ENCODE results near the gene E2F4. TPM values are rescaled to one million over a fixed set of nuclear protein-coding genes. Genes with fewer than 3 reads are reported as not detected.

The E2F4 gene
- total and polyA plus RNA-seq, 2 experiments from 2014 or later = 67.0 to 135 TPM

DNA sequence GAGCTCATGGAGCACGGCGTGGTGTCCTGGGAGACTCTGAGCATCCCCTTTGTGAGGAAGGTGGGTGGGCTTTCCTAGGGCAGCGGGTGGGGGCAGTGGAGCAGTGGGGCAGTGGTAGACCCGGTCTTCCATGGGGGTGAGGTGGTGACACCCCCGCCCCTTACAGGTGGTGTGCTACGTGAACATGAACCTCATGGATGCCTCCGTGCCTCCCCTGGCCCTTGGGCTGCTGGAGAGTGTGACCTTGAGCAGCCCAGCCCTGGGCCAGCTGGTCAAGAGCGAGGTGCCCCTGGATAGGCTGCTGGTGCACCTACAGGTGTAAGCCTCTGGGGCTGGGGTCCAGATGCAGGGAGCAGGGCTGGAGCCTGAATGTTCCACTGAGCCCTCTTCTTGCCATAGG is 8.5 kb downstream of the E2F4 start:
- no peaks in the 10 kb centered on the region for H3K79me2 ChIP-seq (replicated peaks; ENCODE audit: insufficient read depth)
- H3K27ac Mint-ChIP-seq = no peak overlapping the region
- peak overlapping the region; percentile 86; the same call in 2 of the 3 replicates for H3K4me3 Mint-ChIP-seq
- H3K36me3 ChIP-seq (ENCODE audit: insufficient read depth) = peaks cover 14% of the 10 kb centered on the region; the same call in 1 of the 2 replicates
- H3K27me3 Mint-ChIP-seq (ENCODE audit: insufficient read depth, low read depth, poor library complexity) = peaks cover 15% of the 10 kb centered on the region
- H3K4me1 Mint-ChIP-seq = peaks cover 6% of the 10 kb centered on the region
- peaks cover 9% of the 10 kb centered on the region for H3K4me1 ChIP-seq (ENCODE audit: insufficient read depth)
- DNase-seq (ENCODE audit: low spot score) (no peak), ATAC-seq (no peak)
- no peaks in the 10 kb centered on the region for H3K9me3 Mint-ChIP-seq
- no peak for TF ChIP-seq EZH2 (IDR thresholded peaks at IDR 0.05; ENCODE audit: low read depth, unreplicated experiment)
- no peak for TF ChIP-seq POLR2AphosphoS5 (IDR thresholded peaks at IDR 0.05; ENCODE audit: low read depth)
- no peak for TF ChIP-seq JUNB (IDR thresholded peaks at IDR 0.05; ENCODE audit: unreplicated experiment)
- no peak for TF ChIP-seq ZNF331 (CRISPR knock-in tag; IDR thresholded peaks at IDR 0.05; ENCODE audit: low read depth)
- no peak for TF ChIP-seq ZNF462 (CRISPR knock-in tag; IDR thresholded peaks at IDR 0.05)
- no peak for TF ChIP-seq EZH2phosphoT487 (IDR thresholded peaks at IDR 0.05; ENCODE audit: unreplicated experiment)
- no peak for TF ChIP-seq CTCF (conservative IDR thresholded peaks at IDR 0.05; ENCODE audit: low read depth in 2 of 2)
- H3K36me3 Mint-ChIP-seq (ENCODE audit: low read depth) = peaks cover 31% of the 10 kb centered on the region
- peaks cover 4% of the 10 kb centered on the region; the same call in 1 of the 2 replicates for H4K20me1 ChIP-seq (replicated peaks; ENCODE audit: insufficient read depth)
- peak overlapping the region; percentile 79 for H3K4me3 ChIP-seq
- no peak overlapping the region for H3K27ac ChIP-seq (ENCODE audit: low read depth)
- H3K27me3 ChIP-seq (ENCODE audit: insufficient read depth) = no peaks in the 10 kb centered on the region
- no peak overlapping the region for H2AFZ ChIP-seq
- peaks cover 18% of the 10 kb centered on the region; the same call in 1 of the 2 replicates for H3F3A ChIP-seq (replicated peaks; ENCODE audit: low read depth)
- H3K9me2 ChIP-seq (ENCODE audit: insufficient read depth) = no peaks in the 10 kb centered on the region
- peak overlapping the region; percentile 92 for H3K4me2 ChIP-seq
